Lower lobe of right lung (tissue), 2 donors: ENCODE results near the gene ZNF256. TPM values are rescaled to one million over a fixed set of nuclear protein-coding genes. Genes with fewer than 3 reads are reported as not detected.

Source experiments
- ATAC-seq, 2 donors: fragments of 200-7000 bp; cut with Tn5 transposase; one replicate each; pipeline ENCODE4 v1.9.1; 2020 to 2022; ENCODE audit warnings: mild to moderate bottlenecking in 2 of 2, moderate library complexity in 2 of 2
- DNase-seq: peaks from one replicate; pipeline ENCODE4 v3.0.0-alpha.2; 2020
- H3K27ac ChIP-seq: fragments of 200-600 bp; one replicate; pipeline ENCODE4 v1.8.0; 2022
- H3K27me3 ChIP-seq: fragments of 200-600 bp; one replicate; pipeline ENCODE4 v1.8.0; 2022; ENCODE audit warnings: low read depth
- H3K36me3 ChIP-seq: fragments of 200-600 bp; one replicate; pipeline ENCODE4 v1.8.0; 2022; ENCODE audit warnings: mild to moderate bottlenecking
- H3K4me1 ChIP-seq: fragments of 200-600 bp; one replicate; pipeline ENCODE4 v1.8.0; 2022
- H3K4me3 ChIP-seq: fragments of 200-600 bp; one replicate; pipeline ENCODE4 v1.8.0; 2022; ENCODE audit warnings: mild to moderate bottlenecking
- H3K9me3 ChIP-seq: fragments of 200-600 bp; one replicate; pipeline ENCODE4 v1.8.0; 2022
- CTCF ChIP-seq: fragments of 200-600 bp; IDR thresholded peaks from one replicate; pipeline ENCODE4 v1.8.0; 2022; ENCODE audit warnings: antibody characterized with exemption, mild to moderate bottlenecking
- intact Hi-C: fragments of 100-400 bp; cut with DNase I; formaldehyde crosslinking; loops from one replicate; pipeline ENCODE4 v1.11.0; 2022
- long read RNA-seq: library from polyadenylated mRNA; unstranded; transcript quantifications from one replicate; pipeline ENCODE4 v2.0.0, GENCODE V29; 2021
- total RNA-seq: library from RNA; stranded (reverse); fragmentation: NEBNext Ultra II Directional; extraction: Animal tissue kit (Norgen Biotek cat#: 25700); gene quantifications from one replicate; pipeline ENCODE4 v1.2.1, GENCODE V29; 2021
- donor health status: DM: no; HTN: yes; CAD: no; lungs with severe emphysema.

Gene ZNF256
- 5.9 TPM for total RNA-seq
- long read RNA-seq, partial matches to known transcripts = 0 of 6 reads
- long read RNA-seq, other reads (novel, unspliced or antisense) = 1 of 6 reads

GRCh38 chr19:57947419-57948134 is at the start of gene ZNF256:
ZNF256 (minus strand) TSS chr19:57947706; CDS start chr19:57947474, 232 bp downstream.
- Histone ChIP-seq H3K36me3 (peaks cover 5% of the 10 kb centered on the region), H3K9me3 (peaks cover 25% of the 10 kb centered on the region), H3K27ac (peak within 1 kb of the TSS; percentile 72), H3K4me3 (peak within 1 kb of the TSS; percentile 73), H3K4me1 (peaks cover 6% of the 10 kb centered on the region), H3K27me3 (no peaks in the 10 kb centered on the region)
- TF ChIP-seq CTCF = peak; percentile 62
- DNase-seq = peak; percentile 94
- ATAC-seq = peak; percentile 98 to 99
- intact Hi-C loops = no loop called here

GRCh38 chr19:57992841-57993240 is 45.3 kb upstream of the ZNF256 start:
- H3K27me3 ChIP-seq = no peaks in the 10 kb centered on the region
- H3K27ac ChIP-seq = no peak overlapping the region
- DNase-seq = no peak
- no peak for TF ChIP-seq CTCF
- no peaks in the 10 kb centered on the region for H3K4me1 ChIP-seq
- intact Hi-C loops = no loop called here
- H3K9me3 ChIP-seq = peaks cover 97% of the 10 kb centered on the region
- no peak overlapping the region for H3K4me3 ChIP-seq
- H3K36me3 ChIP-seq = peaks cover 22% of the 10 kb centered on the region
- no peak for ATAC-seq

GRCh38 chr19:57978586-57979289 is 31.2 kb upstream of the ZNF256 start:
- Histone ChIP-seq H3K9me3 (peaks cover 100% of the 10 kb centered on the region), H3K4me1 (no peaks in the 10 kb centered on the region), H3K27ac (no peak overlapping the region), H3K27me3 (no peaks in the 10 kb centered on the region), H3K36me3 (peaks cover 47% of the 10 kb centered on the region), H3K4me3 (no peak overlapping the region)
- TF ChIP-seq CTCF = no peak
- intact Hi-C loops = no loop called here
- DNase-seq = no peak
- ATAC-seq = no peak

GRCh38 chr19:57974434-57974833 is 26.9 kb upstream of the ZNF256 start, which contains the start of gene C19orf18:
C19orf18 (minus strand) TSS chr19:57974534; CDS start chr19:57974432, 102 bp downstream.
- DNase-seq (no peak), ATAC-seq (no peak)
- peaks cover 97% of the 10 kb centered on the region for H3K9me3 ChIP-seq
- no peak for TF ChIP-seq CTCF
- no peaks in the 10 kb centered on the region for H3K4me1 ChIP-seq
- H3K27ac ChIP-seq = no peak within 1 kb of the TSS
- intact Hi-C loops = no loop called here
- H3K36me3 ChIP-seq = peaks cover 6% of the 10 kb centered on the region
- H3K27me3 ChIP-seq = no peaks in the 10 kb centered on the region
- no peak within 1 kb of the TSS for H3K4me3 ChIP-seq

GRCh38 chr19:57964761-57965160 is 17.3 kb upstream of the ZNF256 start:
- no peak for TF ChIP-seq CTCF
- no peak overlapping the region for H3K27ac ChIP-seq
- no peaks in the 10 kb centered on the region for H3K4me1 ChIP-seq
- DNase-seq = no peak
- intact Hi-C loops = no loop called here
- H3K36me3 ChIP-seq = no peaks in the 10 kb centered on the region
- H3K4me3 ChIP-seq = no peak overlapping the region
- H3K27me3 ChIP-seq = no peaks in the 10 kb centered on the region
- peaks cover 90% of the 10 kb centered on the region for H3K9me3 ChIP-seq
- ATAC-seq = no peak
